Esophagus muscularis mucosa (tissue), 4 donors: ENCODE measurements around the gene HTT.

Experiments used
- CTCF ChIP-seq, 3 experiments: fragments of 200-600 bp in 2 of 3; fragments of 450-650 bp in 1 of 3; sonication (generic) in 2 of 3; IDR thresholded peaks; one replicate each; pipeline ENCODE4 v1.5.1; 2017 to 2019; ENCODE audit warnings: antibody characterized with exemption in 3 of 3, mild to moderate bottlenecking in 2 of 3, moderate library complexity in 1 of 3
- EP300 ChIP-seq: sonication (generic); formaldehyde crosslinking; IDR thresholded peaks from one replicate; pipeline ENCODE4 v1.6.1; 2017; ENCODE audit warnings: antibody characterized with exemption
- POLR2A ChIP-seq: fragments of 450-650 bp; IDR thresholded peaks from one replicate; pipeline ENCODE4 v1.6.1; 2017; ENCODE audit warnings: antibody characterized with exemption, moderate library complexity, mild to moderate bottlenecking, low read depth

- TF ChIP-seq CTCF (IDR thresholded peaks at IDR 0.05) (no peak), POLR2A (no peak), EP300 (no peak)
Measured at GRCh38 chr4:3115637-3116270, 41.3 kb downstream of the HTT start.
